Body of pancreas (tissue), 4 donors: ENCODE measurements around the gene AK4.

Experiments used
- POLR2A ChIP-seq, 3 donors: fragments of 450-650 bp; IDR thresholded peaks; one replicate each; pipeline ENCODE4 v1.6.1; 2016; ENCODE audit warnings: antibody characterized with exemption in 3 of 3, mild to moderate bottlenecking in 2 of 3
- TF ChIP-seq, protein P1 (sequence below), 7 experiments: fragments of 450-650 bp in 4 of 7; fragments of 200-600 bp in 3 of 7; sonication (generic) in 3 of 7; IDR thresholded peaks; one replicate each; pipeline ENCODE4 v1.5.1; 2016 to 2019; ENCODE audit warnings: antibody characterized with exemption in 7 of 7

GRCh38 chr1:65247419-65248359 lies 99.7 kb downstream of the AK4 start:
- TF ChIP-seq, protein P1, sequence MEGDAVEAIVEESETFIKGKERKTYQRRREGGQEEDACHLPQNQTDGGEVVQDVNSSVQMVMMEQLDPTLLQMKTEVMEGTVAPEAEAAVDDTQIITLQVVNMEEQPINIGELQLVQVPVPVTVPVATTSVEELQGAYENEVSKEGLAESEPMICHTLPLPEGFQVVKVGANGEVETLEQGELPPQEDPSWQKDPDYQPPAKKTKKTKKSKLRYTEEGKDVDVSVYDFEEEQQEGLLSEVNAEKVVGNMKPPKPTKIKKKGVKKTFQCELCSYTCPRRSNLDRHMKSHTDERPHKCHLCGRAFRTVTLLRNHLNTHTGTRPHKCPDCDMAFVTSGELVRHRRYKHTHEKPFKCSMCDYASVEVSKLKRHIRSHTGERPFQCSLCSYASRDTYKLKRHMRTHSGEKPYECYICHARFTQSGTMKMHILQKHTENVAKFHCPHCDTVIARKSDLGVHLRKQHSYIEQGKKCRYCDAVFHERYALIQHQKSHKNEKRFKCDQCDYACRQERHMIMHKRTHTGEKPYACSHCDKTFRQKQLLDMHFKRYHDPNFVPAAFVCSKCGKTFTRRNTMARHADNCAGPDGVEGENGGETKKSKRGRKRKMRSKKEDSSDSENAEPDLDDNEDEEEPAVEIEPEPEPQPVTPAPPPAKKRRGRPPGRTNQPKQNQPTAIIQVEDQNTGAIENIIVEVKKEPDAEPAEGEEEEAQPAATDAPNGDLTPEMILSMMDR (IDR thresholded peaks at IDR 0.05): no peak
- TF ChIP-seq POLR2A (IDR thresholded peaks at IDR 0.05): no peak
